HepG2 (cell line): Measurements from ENCODE around the gene ATM. TPM values are rescaled to one million over a fixed set of nuclear protein-coding genes. Genes with fewer than 3 reads are reported as not detected.

ENCODE experiments used
- E2F2 ChIP-seq: sonication (generic); formaldehyde crosslinking; IDR thresholded peaks from 2 replicates; pipeline ENCODE4 v1.4.0; 2020; ENCODE audit warnings: missing genetic modification reagents, borderline replicate concordance
- ERF ChIP-seq: IDR thresholded peaks from 2 replicates; pipeline ENCODE4 v1.6.1; 2018; ENCODE audit warnings: missing biosample characterization, missing genetic modification reagents
- FOXC1 ChIP-seq: sonication (generic); formaldehyde crosslinking; IDR thresholded peaks from 2 replicates; pipeline ENCODE4 v1.8.0; 2022; ENCODE audit warnings: mild to moderate bottlenecking, missing genetic modification reagents, borderline replicate concordance
- HDAC2 ChIP-seq: sonication (generic); formaldehyde crosslinking; IDR thresholded peaks from 2 replicates; pipeline ENCODE4 v1.4.0; 2020; ENCODE audit warnings: missing genetic modification reagents
- HNF1B ChIP-seq: sonication (generic); formaldehyde crosslinking; IDR thresholded peaks from 2 replicates; pipeline ENCODE4 v1.5.1; 2020; ENCODE audit warnings: mild to moderate bottlenecking, moderate library complexity, missing genetic modification reagents
- JUNB ChIP-seq: sonication (generic); formaldehyde crosslinking; IDR thresholded peaks from 2 replicates; pipeline ENCODE4 v1.8.0; 2022; ENCODE audit warnings: missing genetic modification reagents, mild to moderate bottlenecking, borderline replicate concordance
- KAT8 ChIP-seq: IDR thresholded peaks from 2 replicates; pipeline ENCODE4 v1.6.1; 2016; ENCODE audit warnings: missing genetic modification reagents, missing compliant biosample characterization
- MYPOP ChIP-seq: sonication (generic); formaldehyde crosslinking; IDR thresholded peaks from 2 replicates; pipeline ENCODE4 v1.8.1; 2023; ENCODE audit warnings: mild to moderate bottlenecking, moderate library complexity, missing genetic modification reagents
- NR2F2 ChIP-seq: IDR thresholded peaks from 2 replicates; pipeline ENCODE4 v1.6.1; 2012; ENCODE audit warnings: low read depth, inconsistent platforms, borderline replicate concordance
- POLR2A ChIP-seq, 2 experiments: IDR thresholded peaks; 2 replicates each; pipeline ENCODE4 v1.6.1; 2011; ENCODE audit warnings: low read depth in 2 of 2, low read length in 2 of 2, mild to moderate bottlenecking in 1 of 2, moderate library complexity in 1 of 2; ENCODE audit not compliant: insufficient read depth in 1 of 2
- SETDB1 ChIP-seq: sonication (generic); formaldehyde crosslinking; IDR thresholded peaks from 2 replicates; pipeline ENCODE4 v1.5.1; 2020; ENCODE audit warnings: missing genetic modification reagents, mild to moderate bottlenecking, borderline replicate concordance
- SRSF4 ChIP-seq: fragments of 200-400 bp; formaldehyde crosslinking; IDR thresholded peaks from one replicate; pipeline ENCODE4 v1.6.1; 2018; ENCODE audit warnings: mild to moderate bottlenecking, low read depth, low read length, moderate library complexity; ENCODE audit not compliant: poor library complexity, severe bottlenecking
- STAT6 ChIP-seq: sonication (generic); formaldehyde crosslinking; IDR thresholded peaks from 2 replicates; pipeline ENCODE4 v1.4.0; 2020; ENCODE audit warnings: missing genetic modification reagents, mild to moderate bottlenecking, borderline replicate concordance
- ZEB1 ChIP-seq: IDR thresholded peaks from 2 replicates; pipeline ENCODE4 v1.6.1; 2012; ENCODE audit warnings: mild to moderate bottlenecking, low read depth, inconsistent platforms; ENCODE audit not compliant: insufficient replicate concordance
- ZNF138 ChIP-seq: sonication (generic); formaldehyde crosslinking; IDR thresholded peaks from 2 replicates; pipeline ENCODE4 v1.5.0; 2020; ENCODE audit warnings: mild to moderate bottlenecking, low read depth, missing genetic modification reagents
- ZNF234 ChIP-seq: sonication (generic); formaldehyde crosslinking; conservative IDR thresholded peaks from 2 replicates; pipeline ENCODE4 v1.5.1; 2020; ENCODE audit warnings: mild to moderate bottlenecking, missing genetic modification reagents
- ZNF253 ChIP-seq: sonication (generic); formaldehyde crosslinking; IDR thresholded peaks from 2 replicates; pipeline ENCODE4 v1.8.0; 2022; ENCODE audit warnings: mild to moderate bottlenecking, missing genetic modification reagents, borderline replicate concordance
- ZNF441 ChIP-seq: sonication (generic); formaldehyde crosslinking; IDR thresholded peaks from 2 replicates; pipeline ENCODE4 v1.7.0; 2021; ENCODE audit warnings: missing genetic modification reagents, borderline replicate concordance
- ZNF614 ChIP-seq: IDR thresholded peaks from 2 replicates; pipeline ENCODE4 v1.6.1; 2018; ENCODE audit warnings: missing biosample characterization, missing genetic modification reagents, inconsistent platforms, borderline replicate concordance
- ZNF784 ChIP-seq: sonication (generic); formaldehyde crosslinking; IDR thresholded peaks from 2 replicates; pipeline ENCODE4 v1.5.1; 2020; ENCODE audit warnings: missing genetic modification reagents, mild to moderate bottlenecking, borderline replicate concordance
- ZNF878 ChIP-seq: sonication (generic); formaldehyde crosslinking; IDR thresholded peaks from 2 replicates; pipeline ENCODE4 v1.8.1; 2023; ENCODE audit warnings: mild to moderate bottlenecking, missing genetic modification reagents, moderate library complexity
- ZZZ3 ChIP-seq: sonication (generic); formaldehyde crosslinking; IDR thresholded peaks from 2 replicates; pipeline ENCODE4 v1.4.0; 2020; ENCODE audit warnings: missing genetic modification reagents, mild to moderate bottlenecking, borderline replicate concordance
- polyA plus RNA-seq, 8 experiments: library from polyadenylated mRNA; depleted of rRNA in 3 of 8; stranded (reverse) in 7 of 8; unstranded in 1 of 8; fragments of >200 nt; fragmentation: Illumina TruSeq in 4 of 8; extraction: Trizol in 4 of 8; gene quantifications; 2 replicates each; pipeline versions ENCODE4 v1.2.1 to v1.2.3, GENCODE V29; 2011 to 2016; ENCODE audit warnings: low read depth in 4 of 8, missing spikeins in 1 of 8, mixed read lengths in 1 of 8; ENCODE audit not compliant: insufficient read depth in 1 of 8
- total RNA-seq, 5 experiments: library from RNA; depleted of rRNA; stranded (reverse); fragments of >200 nt; fragmentation: Illumina TruSeq; extraction: Trizol; gene quantifications; 2 replicates each; pipeline ENCODE4 v1.2.3, GENCODE V29; 2016; ENCODE audit warnings: low read depth in 1 of 5

ATM gene
- total and polyA plus RNA-seq, 2 of the 13 experiments (the other 11 are each of a cell fraction or from before 2014, with no cell fraction given) = 40.0 to 71.6 TPM

GRCh38 chr11:108223348-108224149, 682 bp downstream of the ATM start (continued):
- TF ChIP-seq ZZZ3 (CRISPR knock-in tag) (no peak), E2F2 (no peak), POLR2A (IDR thresholded peaks at IDR 0.05; ENCODE audit: insufficient read depth in 1 of 2, low read depth in 2 of 2, low read length in 2 of 2) (no peak), ZNF614 (CRISPR knock-in tag) (no peak), SRSF4 (no peak), ZNF441 (CRISPR knock-in tag) (no peak), ZNF784 (0 out of 2 replicates have a peak, but pooled peaks have one; percentile 4), HNF1B (CRISPR knock-in tag) (no peak), STAT6 (CRISPR knock-in tag) (no peak), ZNF253 (CRISPR knock-in tag) (peak; percentile 11; the same call in 1 of the 2 replicates), ZEB1 (peak; percentile 5), ZNF878 (CRISPR knock-in tag) (0 out of 2 replicates have a peak, but pooled peaks have one; percentile 3), NR2F2 (no peak), ZNF234 (0 out of 2 replicates have a peak, but pooled peaks have one; percentile 16), FOXC1 (CRISPR knock-in tag) (peak; percentile 17; the same call in 1 of the 2 replicates), KAT8 (CRISPR knock-in tag) (no peak), SETDB1 (CRISPR knock-in tag) (no peak), HDAC2 (CRISPR knock-in tag) (no peak), ERF (no peak), JUNB (CRISPR knock-in tag) (no peak), MYPOP (CRISPR knock-in tag) (no peak; the same call in 1 of the 2 replicates), ZNF138 (no peak)
